ENCODE measurements around the gene ITSN2. TPM values are rescaled to one million over a fixed set of nuclear protein-coding genes. Genes with fewer than 3 reads are reported as not detected.

Gene ITSN2
- total and polyA plus RNA-seq, 2 of the 8 experiments (the other 6 are each of a cell fraction or from before 2014, with no cell fraction given) = 9.3 to 17.0 TPM

DNA sequence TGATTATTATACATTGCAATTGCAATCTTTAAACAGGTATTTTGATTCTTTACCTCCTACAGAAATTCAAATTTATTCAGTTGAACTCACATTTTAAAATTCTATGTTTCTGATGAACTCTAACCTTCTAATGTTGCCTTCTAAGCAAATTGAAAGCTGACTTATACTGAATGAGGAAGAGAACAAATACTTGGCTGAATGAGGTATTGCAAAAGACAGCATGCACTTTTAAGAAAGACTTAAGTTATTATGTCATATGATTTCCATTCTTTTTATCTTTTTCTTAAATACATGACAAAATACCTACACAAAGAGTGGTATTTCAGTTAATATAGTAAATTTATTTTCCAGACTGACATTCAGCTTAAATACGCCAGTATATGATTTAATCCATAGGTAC lies 120.8 kb downstream of the ITSN2 start:
- H3K9ac ChIP-seq (replicated peaks in 1 of 4; ENCODE audit: extremely low read depth in 1 of 4, low read depth in 3 of 4, low read length in 3 of 4) = no peak overlapping the region
- H3K9me3 ChIP-seq (ENCODE audit: insufficient read depth in 2 of 2, low read depth in 1 of 2, low read length in 1 of 2) = no peaks in the 10 kb centered on the region
- H4K5ac ChIP-seq (ENCODE audit: insufficient read length, low read depth, low read length) = no peak overlapping the region

More for the DNA sequence above, 120.8 kb downstream of the ITSN2 start:
- Histone ChIP-seq H2AK5ac (ENCODE audit: low read depth, low read length) (no peak overlapping the region), H4K20me1 (replicated peaks in 1 of 2; ENCODE audit: control insufficient read depth in 1 of 2, insufficient read depth in 2 of 2, low read length in 2 of 2) (no peaks in the 10 kb centered on the region), H3K23me2 (ENCODE audit: low read depth, low read length) (no peaks in the 10 kb centered on the region), H3K4ac (replicated peaks; ENCODE audit: insufficient read length, low read depth, low read length) (no peak overlapping the region), H3K27ac (ENCODE audit: low read depth, low read length) (no peak overlapping the region), H3K56ac (replicated peaks; ENCODE audit: insufficient read length, low read depth, low read length) (no peak overlapping the region), H3K23ac (ENCODE audit: insufficient read length) (no peak overlapping the region), H4K8ac (ENCODE audit: extremely low read depth, insufficient read depth, low read length) (no peak overlapping the region), H3K27me3 (replicated peaks in 1 of 4; ENCODE audit: control insufficient read depth in 3 of 4, extremely low read depth in 1 of 4, insufficient read depth in 3 of 4, low read length in 3 of 4) (peaks cover 0 to 1% (median 0%) of the 10 kb centered on the region in 4 experiments; a peak in 1 of 7 replicates), H2AFZ (ENCODE audit: low read length) (no peak overlapping the region), H2BK20ac (ENCODE audit: low read length) (no peak overlapping the region), H2BK15ac (ENCODE audit: low read length) (no peak overlapping the region), H2BK5ac (ENCODE audit: low read depth, low read length) (no peak overlapping the region), H3K79me2 (ENCODE audit: control insufficient read depth in 1 of 2, insufficient read depth in 2 of 2, low read length in 2 of 2) (no peaks in the 10 kb centered on the region), H3K18ac (ENCODE audit: extremely low read depth, low read length) (no peak overlapping the region), H2BK12ac (ENCODE audit: low read depth, low read length) (no peak overlapping the region), H2BK120ac (replicated peaks; ENCODE audit: low read depth, low read length) (no peak overlapping the region), H4K91ac (replicated peaks; ENCODE audit: insufficient read length, low read length) (no peak overlapping the region), H3K4me3 (ENCODE audit: extremely low read depth in 1 of 4, insufficient read depth in 2 of 4, low read depth in 3 of 4, low read length in 4 of 4) (no peak overlapping the region), H3K4me2 (ENCODE audit: insufficient read depth in 1 of 2, low read depth in 2 of 2, low read length in 2 of 2) (no peak overlapping the region), H3K79me1 (ENCODE audit: low read depth, low read length) (no peaks in the 10 kb centered on the region), H3K14ac (ENCODE audit: insufficient read length) (no peak overlapping the region), H3K4me1 (replicated peaks in 1 of 4; ENCODE audit: control insufficient read depth in 3 of 4, insufficient read depth in 4 of 4, low read length in 3 of 4) (no peaks in the 10 kb centered on the region), H3K36me3 (ENCODE audit: control insufficient read depth in 2 of 4, insufficient read depth in 4 of 4, low read length in 3 of 4) (no peaks in the 10 kb centered on the region)
- DNase-seq (ENCODE audit: low read depth in 1 of 2, low spot score in 2 of 2) = no peak
- no peak for TF ChIP-seq NRF1 (IDR thresholded peaks at IDR 0.05; ENCODE audit: low read depth, low read length)
- TF ChIP-seq JUN (IDR thresholded peaks at IDR 0.05; ENCODE audit: low read depth, low read length) = no peak
- TF ChIP-seq SRF (IDR thresholded peaks at IDR 0.05; ENCODE audit: low read depth, low read length) = no peak
- no peak for TF ChIP-seq MAFK (IDR thresholded peaks at IDR 0.05; ENCODE audit: low read depth, low read length)
- no peak for TF ChIP-seq SUZ12 (IDR thresholded peaks at IDR 0.05; ENCODE audit: low read length)
- no peak for TF ChIP-seq RFX5 (IDR thresholded peaks at IDR 0.05; ENCODE audit: borderline replicate concordance, low read depth, low read length)
- no peak for TF ChIP-seq GTF2F1 (IDR thresholded peaks at IDR 0.05; ENCODE audit: borderline replicate concordance, low read depth, low read length)
- TF ChIP-seq SP2 (IDR thresholded peaks at IDR 0.05; ENCODE audit: low read length) = no peak
- no peak for TF ChIP-seq FOSL1 (IDR thresholded peaks at IDR 0.05; ENCODE audit: insufficient read depth, low read depth, low read length)
- WGBS, 2 experiments (ENCODE audit: extremely low coverage in 1 of 2, insufficient coverage in 1 of 2, insufficient read length in 1 of 2, insufficient replicate concordance in 2 of 2, low coverage in 1 of 2, low lambda C conversion rate in 2 of 2, missing lambda C conversion rate in 1 of 2) = 87% methylated on average over 1 of the region's 1 CpG; no CpG with 5 or more reads in 1 of the 2 experiments
- FAIRE-seq = no peak
- ChIA-PET POLR2A (ENCODE audit: partially characterized antibody) (no interaction called here), CTCF (ENCODE audit: partially characterized antibody) (no interaction called here)

Data from H1 (cell line).